Activated CD8-positive, alpha-beta memory T cell treated with anti-CD3 and anti-CD28 coated beads, Interleukin-2, amount 50 U/mL, for 1 hour (primary cell): ENCODE results near the gene ATF5.

Experiments
- DNase-seq: peaks from one replicate; pipeline ENCODE4 v3.0.0-alpha.2; 2020; ENCODE audit errors: extremely low read depth

Gene ATF5

DNA sequence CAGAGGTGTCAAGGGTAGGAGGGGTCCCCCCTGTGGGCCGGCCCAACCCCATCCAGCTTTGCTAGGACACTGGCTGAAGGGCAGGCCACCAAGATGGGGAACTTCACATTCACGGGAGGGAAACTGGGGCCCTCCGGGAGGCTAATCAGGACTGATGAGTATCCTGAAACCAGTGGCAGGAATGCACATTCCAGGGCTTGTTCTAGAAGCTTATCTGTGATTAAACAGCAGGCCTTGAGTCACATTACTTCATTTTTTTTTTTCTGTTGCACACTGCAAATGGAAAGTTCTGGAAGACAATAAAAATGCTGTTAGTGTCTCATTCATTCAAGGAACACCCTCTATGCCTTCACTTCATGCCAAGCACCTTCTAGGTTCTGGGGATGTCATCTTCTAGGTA lies 47.5 kb downstream of the ATF5 start:
- no peak for DNase-seq

DNA sequence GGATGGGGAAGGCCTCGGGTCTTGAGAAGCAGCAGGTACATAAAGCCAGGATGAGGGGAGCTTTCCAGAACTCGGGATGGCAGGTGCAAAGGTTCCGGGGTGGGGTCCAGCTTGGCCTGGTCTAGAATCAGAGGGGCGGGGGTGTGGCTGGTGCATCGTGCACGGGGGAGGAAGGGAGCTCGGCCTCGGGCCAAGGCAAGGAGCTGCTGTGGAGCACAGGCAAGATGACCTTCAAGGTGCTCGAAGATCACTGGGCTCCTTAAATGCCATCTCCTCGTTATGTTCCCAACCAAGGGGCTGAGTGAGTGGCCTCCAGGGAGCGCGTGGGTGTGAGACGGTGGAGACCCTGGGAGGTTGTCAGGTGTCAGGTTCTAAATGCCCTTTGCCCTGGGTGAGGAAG lies 48.1 kb downstream of the ATF5 start:
- no peak for DNase-seq

DNA sequence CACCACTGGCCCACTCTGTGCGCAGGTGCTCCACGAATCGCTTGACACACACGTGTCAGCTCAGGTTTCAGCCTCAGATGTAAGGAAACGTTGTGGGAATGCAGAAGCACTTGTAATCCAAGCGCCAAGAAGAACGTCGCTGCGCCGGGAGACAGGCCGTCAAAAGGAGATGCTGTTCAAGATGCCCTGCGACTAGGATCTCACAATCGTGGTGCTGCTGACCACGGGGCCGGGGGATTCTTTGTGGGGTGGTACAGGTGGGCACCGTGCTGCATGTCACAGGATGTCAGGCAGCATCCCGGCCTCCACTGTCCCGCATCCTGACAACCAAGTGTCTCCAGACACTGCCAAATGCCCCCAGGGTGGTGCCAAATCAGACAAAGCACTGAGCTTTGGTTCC lies 48.9 kb downstream of the ATF5 start:
- no peak for DNase-seq

DNA sequence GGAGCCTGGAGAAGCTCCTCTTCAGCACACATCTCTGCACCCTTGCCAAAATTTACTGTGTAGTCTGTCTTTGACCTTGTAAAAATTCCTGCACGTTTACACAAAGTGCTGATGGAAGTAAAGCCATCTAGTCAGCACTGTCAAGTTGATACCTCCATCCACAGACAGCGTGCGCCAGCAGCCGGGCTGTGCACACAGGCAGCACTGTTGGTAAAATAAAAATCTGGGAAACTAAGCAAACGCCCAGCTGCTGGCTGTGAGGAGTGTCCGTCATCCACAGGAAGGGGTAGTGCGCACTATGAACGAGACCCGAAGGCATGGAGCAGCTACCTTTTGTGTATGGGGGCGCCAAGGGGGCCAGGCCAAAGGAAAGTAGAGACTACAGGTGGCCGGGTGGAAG lies 49.3 kb downstream of the ATF5 start:
- no peak for DNase-seq

DNA sequence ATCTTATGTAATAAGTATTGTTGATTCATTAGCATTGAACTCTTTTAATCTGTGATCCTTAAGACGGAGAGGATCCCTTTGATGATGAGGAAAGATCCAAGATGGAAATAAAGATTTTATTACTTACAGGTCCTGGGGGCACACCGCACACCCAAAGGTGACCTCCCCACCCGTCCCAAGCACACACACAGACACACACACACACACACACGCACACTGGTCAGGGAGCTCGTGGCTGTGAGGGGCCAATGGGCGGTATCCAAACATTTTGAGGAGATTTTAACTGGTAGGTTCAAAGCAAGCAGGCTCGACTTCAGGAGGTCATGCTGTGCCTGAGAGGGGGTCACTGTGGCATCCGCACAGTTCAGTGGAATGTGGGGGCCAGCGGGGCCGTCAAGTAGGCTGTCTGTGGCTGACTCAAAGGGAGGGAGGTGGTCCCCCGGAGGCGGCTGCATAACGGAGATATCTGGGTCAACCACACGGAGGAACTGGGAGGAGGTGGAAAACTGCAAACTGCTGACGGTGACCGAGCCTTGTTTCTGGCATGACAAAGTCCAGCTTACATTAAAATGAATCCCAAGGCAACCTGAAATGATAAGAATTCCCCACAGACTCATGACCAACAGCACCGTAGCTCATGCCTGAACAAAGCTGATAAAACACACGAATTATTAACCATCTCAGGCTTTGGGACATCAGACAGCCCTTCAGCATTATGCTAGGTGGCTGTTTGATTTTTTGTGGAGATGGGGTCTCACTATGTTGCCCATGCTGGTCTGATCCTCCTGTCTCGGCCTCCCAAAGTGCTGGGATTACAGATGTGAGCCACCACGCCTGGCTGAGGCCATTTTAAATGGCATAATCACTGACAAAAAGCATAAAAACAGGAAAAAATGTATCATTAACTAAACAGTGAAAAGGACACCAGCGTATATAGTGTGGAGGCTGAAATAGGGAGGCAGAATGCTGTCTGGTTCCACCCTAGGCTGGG lies 52.9 kb downstream of the ATF5 start:
- DNase-seq: no peak
